ENCODE data around the gene EFL1. TPM values are rescaled to one million over a fixed set of nuclear protein-coding genes. Genes with fewer than 3 reads are reported as not detected.

The EFL1 gene
- total and polyA plus RNA-seq, 2 of the 8 experiments (the other 6 are each of a cell fraction or from before 2014, with no cell fraction given) = 10.8 to 31.5 TPM

- Histone ChIP-seq H3K18ac (ENCODE audit: extremely low read depth, low read length) (no peak overlapping the region), H3K79me1 (ENCODE audit: low read depth, low read length) (no peaks in the 10 kb centered on the region), H2AK5ac (ENCODE audit: low read depth, low read length) (no peak overlapping the region), H2BK15ac (ENCODE audit: low read length) (no peak overlapping the region), H4K20me1 (replicated peaks in 1 of 2; ENCODE audit: control insufficient read depth in 1 of 2, insufficient read depth in 2 of 2, low read length in 2 of 2) (no peaks in the 10 kb centered on the region), H3K23me2 (ENCODE audit: low read depth, low read length) (no peaks in the 10 kb centered on the region), H2BK5ac (ENCODE audit: low read depth, low read length) (no peak overlapping the region), H3K4me1 (replicated peaks in 1 of 4; ENCODE audit: control insufficient read depth in 3 of 4, insufficient read depth in 4 of 4, low read length in 3 of 4) (no peaks in the 10 kb centered on the region), H4K91ac (replicated peaks; ENCODE audit: insufficient read length, low read length) (no peak overlapping the region), H3K23ac (ENCODE audit: insufficient read length) (no peak overlapping the region), H3K36me3 (ENCODE audit: control insufficient read depth in 2 of 4, insufficient read depth in 4 of 4, low read length in 3 of 4) (0 out of 8 replicates have a peak, but pooled peaks cover 0 to 4% (median 0%) of the 10 kb centered on the region in 4 experiments), H3K4me3 (ENCODE audit: extremely low read depth in 1 of 4, insufficient read depth in 2 of 4, low read depth in 3 of 4, low read length in 4 of 4) (no peak overlapping the region), H3K4ac (replicated peaks; ENCODE audit: insufficient read length, low read depth, low read length) (no peak overlapping the region), H3K9me3 (ENCODE audit: insufficient read depth in 2 of 2, low read depth in 1 of 2, low read length in 1 of 2) (no peaks in the 10 kb centered on the region), H3K56ac (replicated peaks; ENCODE audit: insufficient read length, low read depth, low read length) (no peak overlapping the region), H2BK20ac (ENCODE audit: low read length) (no peak overlapping the region), H2BK120ac (replicated peaks; ENCODE audit: low read depth, low read length) (no peak overlapping the region), H3K4me2 (ENCODE audit: insufficient read depth in 1 of 2, low read depth in 2 of 2, low read length in 2 of 2) (no peak overlapping the region), H3K79me2 (ENCODE audit: control insufficient read depth in 1 of 2, insufficient read depth in 2 of 2, low read length in 2 of 2) (no peaks in the 10 kb centered on the region), H4K5ac (ENCODE audit: insufficient read length, low read depth, low read length) (no peak overlapping the region), H2AFZ (ENCODE audit: low read length) (no peak overlapping the region), H3K27me3 (replicated peaks in 1 of 4; ENCODE audit: control insufficient read depth in 3 of 4, extremely low read depth in 1 of 4, insufficient read depth in 3 of 4, low read length in 3 of 4) (no peaks in the 10 kb centered on the region), H3K14ac (ENCODE audit: insufficient read length) (no peak overlapping the region), H2BK12ac (ENCODE audit: low read depth, low read length) (no peak overlapping the region), H3K27ac (ENCODE audit: low read depth, low read length) (no peak overlapping the region), H4K8ac (ENCODE audit: extremely low read depth, insufficient read depth, low read length) (no peak overlapping the region), H3K9ac (replicated peaks in 1 of 4; ENCODE audit: extremely low read depth in 1 of 4, low read depth in 3 of 4, low read length in 3 of 4) (no peak overlapping the region)
- TF ChIP-seq BRCA1 (IDR thresholded peaks at IDR 0.05; ENCODE audit: low read depth, low read length) = no peak
- FAIRE-seq (no peak), DNase-seq (ENCODE audit: low read depth in 1 of 2, low spot score in 2 of 2) (no peak)
- CTCF ChIA-PET (ENCODE audit: partially characterized antibody) = interaction anchor here (1.3 to 2.0 kb wide), 2 partner anchors 11 to 21 kb away, joined by 4 to 17 read pairs; no protein-coding TSS in a partner anchor
- POLR2A ChIA-PET (ENCODE audit: partially characterized antibody) = interaction anchor here (1.7 kb wide), 1 partner anchor 11 kb away, joined by 5 read pairs; no protein-coding TSS in a partner anchor
- 84% methylated on average over 1 of the region's 1 CpG; no CpG with 5 or more reads in 1 of the 2 experiments for WGBS, 2 experiments (ENCODE audit: extremely low coverage in 1 of 2, insufficient coverage in 1 of 2, insufficient read length in 1 of 2, insufficient replicate concordance in 2 of 2, low coverage in 1 of 2, low lambda C conversion rate in 2 of 2, missing lambda C conversion rate in 1 of 2)
These were observed 133.3 kb downstream of the EFL1 start for GRCh38 chr15:82129149-82129692.
